Right lobe of liver (tissue), 4 donors: Measurements from ENCODE around the gene AVP.

Experiments
- POLR2A ChIP-seq: fragments of 450-650 bp; IDR thresholded peaks from one replicate; pipeline ENCODE4 v1.6.1; 2017; ENCODE audit warnings: antibody characterized with exemption, mild to moderate bottlenecking
- TF ChIP-seq, protein P1 (sequence below), 4 donors: fragments of 200-600 bp in 3 of 4; fragments of 450-650 bp in 1 of 4; IDR thresholded peaks; one replicate each; pipeline versions ENCODE4 v1.5.1 to v1.8.0; 2016 to 2022; ENCODE audit warnings: antibody characterized with exemption in 4 of 4, mild to moderate bottlenecking in 2 of 4
- donor health status: DM: no; HTN: no; CAD: no.
- donor health status: DM: no; HTN: no; CAD: no.
- donor health status: DM: no; HTN: yes; CAD: no.

GRCh38 chr20:3047486-3048419 is 36.8 kb downstream of the AVP start:
- TF ChIP-seq, protein P1, sequence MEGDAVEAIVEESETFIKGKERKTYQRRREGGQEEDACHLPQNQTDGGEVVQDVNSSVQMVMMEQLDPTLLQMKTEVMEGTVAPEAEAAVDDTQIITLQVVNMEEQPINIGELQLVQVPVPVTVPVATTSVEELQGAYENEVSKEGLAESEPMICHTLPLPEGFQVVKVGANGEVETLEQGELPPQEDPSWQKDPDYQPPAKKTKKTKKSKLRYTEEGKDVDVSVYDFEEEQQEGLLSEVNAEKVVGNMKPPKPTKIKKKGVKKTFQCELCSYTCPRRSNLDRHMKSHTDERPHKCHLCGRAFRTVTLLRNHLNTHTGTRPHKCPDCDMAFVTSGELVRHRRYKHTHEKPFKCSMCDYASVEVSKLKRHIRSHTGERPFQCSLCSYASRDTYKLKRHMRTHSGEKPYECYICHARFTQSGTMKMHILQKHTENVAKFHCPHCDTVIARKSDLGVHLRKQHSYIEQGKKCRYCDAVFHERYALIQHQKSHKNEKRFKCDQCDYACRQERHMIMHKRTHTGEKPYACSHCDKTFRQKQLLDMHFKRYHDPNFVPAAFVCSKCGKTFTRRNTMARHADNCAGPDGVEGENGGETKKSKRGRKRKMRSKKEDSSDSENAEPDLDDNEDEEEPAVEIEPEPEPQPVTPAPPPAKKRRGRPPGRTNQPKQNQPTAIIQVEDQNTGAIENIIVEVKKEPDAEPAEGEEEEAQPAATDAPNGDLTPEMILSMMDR (IDR thresholded peaks at IDR 0.05): no peak
- no peak for TF ChIP-seq POLR2A
